T follicular helper cell (primary cell): ENCODE data around the gene TCFL5.

Source experiments
- DNase-seq: peaks from one replicate; pipeline ENCODE4 v3.0.0-alpha.2; 2020; ENCODE audit warnings: low read depth

TCFL5 gene

GRCh38 chr20:62834967-62835730 is 26.5 kb downstream of the TCFL5 start:
- DNase-seq: no peak

GRCh38 chr20:62832951-62833391 is 28.7 kb downstream of the TCFL5 start:
- no peak for DNase-seq

- no peak for DNase-seq
Observed at GRCh38 chr20:62832212-62832922, 29.3 kb downstream of the TCFL5 start.

- no peak for DNase-seq
Observed at GRCh38 chr20:62831854-62832211, 29.8 kb downstream of the TCFL5 start.

- no peak for DNase-seq
Observed at GRCh38 chr20:62831361-62831788, 30.2 kb downstream of the TCFL5 start.

- no peak for DNase-seq
Observed at GRCh38 chr20:62830821-62831220, 30.8 kb downstream of the TCFL5 start.

GRCh38 chr20:62830251-62830650 is 31.4 kb downstream of the TCFL5 start:
- DNase-seq: no peak

- no peak for DNase-seq
Observed at GRCh38 chr20:62829231-62830230, 32.1 kb downstream of the TCFL5 start.

GRCh38 chr20:62828511-62829230 is 33.0 kb downstream of the TCFL5 start:
- no peak for DNase-seq

GRCh38 chr20:62828051-62828450 is 33.6 kb downstream of the TCFL5 start:
- no peak for DNase-seq

GRCh38 chr20:62827311-62828038 is 34.1 kb downstream of the TCFL5 start:
- no peak for DNase-seq

GRCh38 chr20:62826646-62827310 is 34.8 kb downstream of the TCFL5 start:
- no peak for DNase-seq

- no peak for DNase-seq
Observed at GRCh38 chr20:62825986-62826645, 35.5 kb downstream of the TCFL5 start.

GRCh38 chr20:62825333-62825985 is 36.2 kb downstream of the TCFL5 start:
- no peak for DNase-seq

GRCh38 chr20:62824476-62825332 is 36.9 kb downstream of the TCFL5 start:
- peak; percentile 47 for DNase-seq

- no peak for DNase-seq
Observed at GRCh38 chr20:62823688-62824475, 37.7 kb downstream of the TCFL5 start.
